ENCODE data around the gene SBF2. TPM values are rescaled to one million over a fixed set of nuclear protein-coding genes. Genes with fewer than 3 reads are reported as not detected.

SBF2 gene
- total RNA-seq, 1 donor from 2014 or later = 44.9 TPM

DNA sequence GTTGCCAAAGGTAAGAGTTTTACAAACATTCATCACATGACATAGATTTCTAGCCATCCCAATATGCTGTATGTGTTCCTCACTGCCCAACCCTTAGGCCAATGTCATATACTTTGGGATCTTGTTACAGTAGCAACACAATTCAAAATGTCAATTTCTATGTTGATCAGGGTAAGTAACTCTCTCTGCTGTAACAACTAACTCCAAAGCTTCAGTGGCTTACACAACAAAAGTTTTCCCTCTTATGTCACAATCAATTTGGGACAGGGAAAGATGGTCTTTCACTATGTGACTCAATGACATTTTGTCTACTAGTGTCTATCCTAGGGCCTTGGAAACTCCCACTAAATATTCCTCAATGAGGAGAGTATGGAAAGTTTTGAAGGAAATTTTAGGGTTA is 144.5 kb downstream of the SBF2 start:
- no peak for TF ChIP-seq CTCF (IDR thresholded peaks at IDR 0.05; ENCODE audit: unreplicated experiment)
- no peak for DNase-seq (ENCODE audit: low spot score, unreplicated experiment)
- Mint-ChIP-seq H3K9me3 (ENCODE audit: low read depth) (peaks cover 8% of the 10 kb centered on the region), H3K27ac (no peak overlapping the region), H3K4me3 (ENCODE audit: low read depth) (no peak overlapping the region), H3K27me3 (no peaks in the 10 kb centered on the region), H3K4me1 (ENCODE audit: low read depth) (no peaks in the 10 kb centered on the region), H3K36me3 (ENCODE audit: insufficient read depth) (no peaks in the 10 kb centered on the region)

DNA sequence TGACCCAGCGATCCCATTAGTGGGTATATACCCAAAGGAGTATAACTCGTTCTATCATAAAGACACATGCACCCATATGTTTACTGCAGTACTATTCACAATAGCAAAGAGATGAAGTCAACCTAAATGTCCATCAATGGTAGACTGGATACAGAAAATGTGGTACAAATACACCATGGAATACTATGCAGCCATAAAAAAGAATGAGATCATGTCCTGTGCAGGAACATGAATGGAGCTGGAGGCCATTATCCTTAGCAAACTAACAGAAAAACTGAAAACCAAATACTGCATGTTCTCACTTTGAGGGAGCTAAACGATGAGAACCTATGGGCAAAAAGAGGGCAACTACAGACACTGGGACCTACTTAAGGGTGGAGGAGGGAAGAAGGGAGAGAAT is 146.8 kb downstream of the SBF2 start:
- Mint-ChIP-seq H3K4me1 (ENCODE audit: low read depth) (no peaks in the 10 kb centered on the region), H3K27me3 (no peaks in the 10 kb centered on the region), H3K9me3 (ENCODE audit: low read depth) (peaks cover 8% of the 10 kb centered on the region), H3K4me3 (ENCODE audit: low read depth) (no peak overlapping the region), H3K36me3 (ENCODE audit: insufficient read depth) (no peaks in the 10 kb centered on the region), H3K27ac (no peak overlapping the region)
- TF ChIP-seq CTCF (IDR thresholded peaks at IDR 0.05; ENCODE audit: unreplicated experiment) = no peak
- no peak for DNase-seq (ENCODE audit: low spot score, unreplicated experiment)

- no peak overlapping the region for H3K27ac Mint-ChIP-seq
- H3K36me3 Mint-ChIP-seq (ENCODE audit: insufficient read depth) = no peaks in the 10 kb centered on the region
- peaks cover 5% of the 10 kb centered on the region for H3K9me3 Mint-ChIP-seq (ENCODE audit: low read depth)
- H3K4me3 Mint-ChIP-seq (ENCODE audit: low read depth) = no peak overlapping the region
- H3K4me1 Mint-ChIP-seq (ENCODE audit: low read depth) = no peaks in the 10 kb centered on the region
- DNase-seq (ENCODE audit: low spot score, unreplicated experiment) = no peak
- H3K27me3 Mint-ChIP-seq = no peaks in the 10 kb centered on the region
- no peak for TF ChIP-seq CTCF (IDR thresholded peaks at IDR 0.05; ENCODE audit: unreplicated experiment)
These were observed 149.1 kb downstream of the SBF2 start for GRCh38 chr11:10144954-10145353.

DNA sequence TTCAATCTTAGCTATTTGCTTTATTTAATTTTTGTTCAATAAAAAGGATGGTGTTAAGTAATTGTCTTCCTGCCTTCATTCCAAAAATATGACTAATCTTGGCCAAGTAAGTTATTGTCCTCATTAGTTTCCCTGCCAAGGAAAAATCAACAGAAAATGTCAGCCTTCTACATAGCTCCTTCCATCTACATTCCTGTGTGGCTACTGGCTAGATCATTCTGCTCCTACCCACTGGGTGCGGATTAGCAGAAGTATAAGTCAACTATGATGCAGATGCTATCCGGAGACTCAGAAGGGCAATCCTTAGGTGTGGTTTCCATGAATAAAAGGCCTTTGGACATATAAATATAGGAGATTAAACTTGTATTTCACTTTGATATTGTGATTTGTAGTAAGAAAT is 154.4 kb downstream of the SBF2 start:
- no peak for DNase-seq (ENCODE audit: low spot score, unreplicated experiment)
- Mint-ChIP-seq H3K9me3 (ENCODE audit: low read depth) (peaks cover 21% of the 10 kb centered on the region), H3K4me3 (ENCODE audit: low read depth) (no peak overlapping the region), H3K27ac (no peak overlapping the region), H3K36me3 (ENCODE audit: insufficient read depth) (peaks cover 17% of the 10 kb centered on the region), H3K4me1 (ENCODE audit: low read depth) (no peaks in the 10 kb centered on the region), H3K27me3 (no peaks in the 10 kb centered on the region)
- no peak for TF ChIP-seq CTCF (IDR thresholded peaks at IDR 0.05; ENCODE audit: unreplicated experiment)

- TF ChIP-seq CTCF (IDR thresholded peaks at IDR 0.05; ENCODE audit: unreplicated experiment) = no peak
- H3K9me3 Mint-ChIP-seq (ENCODE audit: low read depth) = peaks cover 23% of the 10 kb centered on the region
- no peaks in the 10 kb centered on the region for H3K4me1 Mint-ChIP-seq (ENCODE audit: low read depth)
- no peak overlapping the region for H3K27ac Mint-ChIP-seq
- H3K4me3 Mint-ChIP-seq (ENCODE audit: low read depth) = no peak overlapping the region
- peaks cover 20% of the 10 kb centered on the region for H3K36me3 Mint-ChIP-seq (ENCODE audit: insufficient read depth)
- no peaks in the 10 kb centered on the region for H3K27me3 Mint-ChIP-seq
- DNase-seq (ENCODE audit: low spot score, unreplicated experiment) = no peak
These were observed 154.9 kb downstream of the SBF2 start for GRCh38 chr11:10139143-10139542.
